Mesenteric fat pad (tissue), 1 donor: ENCODE results near the gene GJC1. TPM values are rescaled to one million over a fixed set of nuclear protein-coding genes. Genes with fewer than 3 reads are reported as not detected.
A peak's percentile ranks its signal among the peaks of the same experiment; 100 is the strongest.
"Not testable (repeated sequence)": the region's sequence is repeated elsewhere in the genome, so short reads cannot be mapped to it uniquely, and the experiment has no call there.

Experiments
- DNase-seq: peaks from one replicate; pipeline ENCODE4 v3.0.0-alpha.2; 2020; ENCODE audit warnings: low spot score
- total RNA-seq: library from RNA; stranded (reverse); fragmentation: NEBNext Ultra II Directional; extraction: Animal tissue kit (Norgen Biotek cat#: 25700); gene quantifications from one replicate; pipeline ENCODE4 v1.2.1, GENCODE V29; 2021
- donor health status: DM: yes; HTN: yes; CAD: no.

The GJC1 gene
- total RNA-seq, 1 donor from 2014 or later, result 17.1 TPM

DNA sequence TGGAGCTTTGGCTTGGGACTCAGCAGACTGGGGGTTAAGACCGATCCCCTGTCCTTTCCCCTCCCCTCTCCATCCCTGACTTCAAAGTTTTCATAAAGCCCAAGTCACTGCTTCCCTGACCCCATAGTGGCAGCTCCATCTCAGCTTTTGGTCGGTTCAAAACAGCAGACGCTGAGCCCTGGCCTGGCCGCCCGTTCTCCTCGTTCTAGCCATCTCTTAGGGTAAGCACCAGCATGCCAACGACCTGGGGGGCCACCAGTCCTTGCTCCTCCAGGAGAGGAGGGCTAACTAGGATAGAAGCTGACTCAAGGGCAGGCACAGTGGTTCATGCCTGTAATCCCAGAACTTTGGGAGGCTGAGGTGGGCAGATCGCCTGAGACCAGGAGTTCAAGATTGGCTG, 16.1 kb upstream of the GJC1 start:
- DNase-seq, result no peak

DNA sequence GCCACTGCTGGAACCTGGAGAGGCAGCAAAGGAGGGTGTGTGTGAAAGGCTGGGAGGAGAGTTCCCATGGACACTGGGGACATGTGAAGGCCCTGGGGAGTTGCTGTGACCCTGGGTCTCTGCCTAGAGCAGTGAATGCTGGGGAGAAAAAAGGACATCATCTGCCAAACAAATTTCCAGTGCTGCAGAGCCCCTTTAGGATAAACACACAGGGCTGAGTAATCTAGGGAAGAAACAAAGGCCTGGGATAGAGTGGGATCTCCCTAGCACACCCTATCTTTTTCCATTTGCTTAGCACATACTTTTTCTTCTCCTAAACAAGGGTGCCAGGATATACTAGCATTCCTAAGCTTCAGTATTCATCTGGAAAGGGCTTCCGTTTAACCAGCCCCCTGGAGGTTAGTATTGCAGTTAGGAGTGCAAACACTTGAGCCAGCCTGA, 14.3 kb upstream of the GJC1 start:
- no peak for DNase-seq

DNA sequence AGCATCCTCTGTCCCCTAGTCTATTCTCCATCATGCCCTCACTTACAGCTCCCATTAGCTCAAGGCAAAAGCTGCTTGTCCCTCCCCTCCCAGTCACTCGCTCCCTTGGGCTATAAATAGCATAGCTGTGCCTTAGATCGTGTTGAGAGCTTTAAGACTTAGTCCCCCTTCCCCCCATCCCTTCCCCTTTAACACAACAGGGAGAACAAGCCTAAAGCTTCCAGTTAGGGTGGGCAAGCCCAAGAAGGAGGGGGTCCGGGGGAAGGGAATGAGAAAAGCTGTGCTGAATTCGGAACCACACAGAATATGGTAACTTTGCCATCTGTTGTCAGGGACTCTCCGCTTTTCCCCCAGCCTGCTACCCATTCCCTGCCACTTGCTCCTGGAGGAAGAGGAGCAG, 12.7 kb upstream of the GJC1 start:
- no peak for DNase-seq

DNA sequence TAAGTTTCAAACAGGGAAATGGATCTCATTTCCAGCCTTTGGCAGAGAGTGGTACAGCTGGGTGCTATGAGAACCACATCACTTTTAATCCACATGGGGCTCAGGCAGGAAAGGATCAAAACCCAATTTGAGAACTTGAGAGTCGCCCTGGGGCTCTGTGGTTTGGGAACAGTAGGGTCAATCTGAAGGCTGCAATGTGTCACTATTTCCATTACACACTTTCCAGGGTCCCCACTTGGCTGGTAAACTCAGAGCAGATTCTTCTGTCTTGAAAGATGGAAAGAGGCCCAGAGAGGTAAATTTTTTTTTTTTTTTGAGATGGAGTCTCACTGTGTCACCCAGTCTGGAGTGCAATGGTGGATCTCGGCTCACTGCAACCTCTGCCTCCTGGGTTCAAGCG, 10.8 kb upstream of the GJC1 start:
- no peak for DNase-seq

DNA sequence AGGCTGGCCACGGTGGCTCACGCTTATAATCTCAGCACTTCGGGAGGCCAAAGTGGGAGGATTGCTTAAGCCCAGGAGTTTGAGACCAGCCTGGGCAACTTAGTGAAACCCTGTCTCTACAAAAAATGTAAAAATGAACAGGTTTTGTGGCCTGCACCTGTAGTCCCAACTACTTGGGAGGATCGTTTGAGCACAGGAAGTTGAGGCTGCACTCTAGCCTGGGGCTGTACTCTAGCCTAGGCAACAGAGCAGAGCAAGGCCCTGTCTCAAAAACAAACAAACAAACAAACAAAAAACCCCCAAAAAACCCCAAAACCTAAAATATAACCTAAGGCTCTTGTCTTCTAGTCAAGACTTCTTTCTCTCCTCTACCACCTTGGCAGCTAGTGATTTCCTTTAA, 10.2 kb upstream of the GJC1 start:
- DNase-seq, result no peak

DNA sequence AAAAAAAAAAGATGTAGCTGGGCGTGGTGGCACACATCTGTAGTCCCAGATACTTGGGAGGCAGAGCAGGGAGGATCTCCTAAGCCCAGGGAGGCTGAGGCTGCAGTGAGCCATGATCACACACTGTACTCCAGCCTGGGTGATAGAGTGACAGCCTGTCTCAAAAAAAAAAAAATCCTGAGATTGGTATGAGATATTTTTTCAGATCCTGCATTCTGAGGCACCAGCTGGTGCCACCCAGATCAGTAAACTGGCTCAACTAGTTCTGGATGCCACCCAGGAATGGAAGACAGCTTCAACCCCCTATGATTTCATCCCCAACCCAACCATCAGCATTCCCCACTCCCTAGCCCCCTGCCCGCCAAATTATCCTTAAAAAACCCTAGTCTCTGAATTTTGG, 7.1 kb upstream of the GJC1 start:
- DNase-seq, result no peak

DNA sequence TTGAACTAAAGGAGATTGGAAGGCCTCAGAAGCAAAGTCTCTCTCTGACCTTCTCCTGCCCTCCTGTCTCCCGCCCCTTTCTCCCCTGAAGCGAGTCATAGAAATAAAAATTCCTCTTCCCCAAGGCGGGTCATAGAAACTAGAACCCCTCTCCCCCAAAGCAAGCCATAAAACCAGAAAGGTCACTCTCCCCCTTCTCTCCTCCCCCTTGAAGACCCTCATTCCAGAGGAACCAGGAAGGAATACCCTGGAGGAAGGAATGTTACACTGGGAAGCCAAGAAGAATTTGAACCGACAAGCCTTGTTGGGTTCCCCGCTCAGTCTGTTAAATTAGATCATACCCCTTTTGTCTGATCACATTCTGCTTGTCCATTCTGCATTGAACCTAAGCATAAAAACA, 2.7 kb upstream of the GJC1 start:
- no peak for DNase-seq

DNA sequence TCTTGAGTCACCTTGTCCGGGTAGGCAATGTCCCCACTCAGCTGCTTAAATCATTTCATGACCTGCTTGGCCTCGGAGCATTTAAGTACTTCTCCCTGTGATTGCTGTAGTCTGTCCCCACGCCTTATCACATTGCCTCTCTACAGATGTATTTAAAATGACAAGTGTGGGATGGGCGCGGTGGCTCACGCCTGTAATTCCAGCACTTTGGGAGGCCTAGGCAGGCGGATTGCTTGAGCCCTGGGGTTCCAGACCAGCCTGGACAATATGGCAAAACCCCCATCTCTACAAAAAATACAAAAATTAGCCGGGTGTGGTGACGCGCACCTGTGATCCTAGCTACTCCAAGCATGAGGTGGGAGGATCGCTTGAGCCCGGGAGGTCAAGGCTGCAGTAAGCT, 1.3 kb upstream of the GJC1 start:
- peak; percentile 16 for DNase-seq

DNA sequence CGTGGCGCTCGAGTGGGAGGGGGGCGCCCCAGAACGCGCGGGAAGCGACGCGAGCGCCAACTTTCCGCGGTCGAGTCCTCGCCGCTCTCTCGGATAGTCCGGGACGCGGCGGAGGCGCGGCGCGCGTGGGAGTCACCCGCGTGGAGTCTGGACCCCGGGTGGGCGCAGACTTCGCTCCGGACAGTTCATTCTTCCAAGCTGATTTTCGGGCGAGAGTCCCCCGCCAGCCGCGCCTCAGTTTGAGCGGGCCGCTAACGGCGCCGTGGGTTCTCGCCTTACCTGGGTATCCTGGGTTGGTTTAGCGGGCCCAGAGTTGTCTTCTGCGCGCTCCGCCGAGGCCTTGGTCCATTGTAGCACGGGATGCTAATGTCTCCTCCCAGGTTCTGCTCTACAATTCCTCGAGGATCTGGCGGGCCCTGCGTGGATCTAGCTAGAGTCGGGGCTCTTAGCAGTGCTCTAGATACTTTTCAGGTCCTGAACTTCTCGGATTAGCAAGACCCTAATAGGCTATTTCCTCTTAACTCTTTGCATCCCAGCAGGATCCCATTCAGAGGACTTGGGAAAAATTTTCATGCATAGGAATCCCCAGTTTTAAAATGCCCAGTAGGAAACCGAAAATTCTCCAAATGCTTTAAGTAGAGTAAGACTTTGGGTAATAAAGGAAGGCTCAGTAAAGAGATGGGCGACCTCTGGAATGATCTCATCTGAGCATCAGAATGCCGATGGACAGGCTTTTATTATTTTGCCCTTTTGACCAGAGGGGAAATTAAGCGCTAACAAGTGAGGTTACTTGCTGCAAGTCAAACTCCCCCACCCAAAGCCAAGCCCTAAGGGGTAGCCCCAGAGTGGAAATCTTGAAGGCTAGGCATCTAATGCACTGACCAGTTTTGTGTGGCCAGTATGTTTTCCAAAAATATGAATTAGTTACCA, 537 bp upstream of the GJC1 start:
- DNase-seq, result peak; percentile 89

DNA sequence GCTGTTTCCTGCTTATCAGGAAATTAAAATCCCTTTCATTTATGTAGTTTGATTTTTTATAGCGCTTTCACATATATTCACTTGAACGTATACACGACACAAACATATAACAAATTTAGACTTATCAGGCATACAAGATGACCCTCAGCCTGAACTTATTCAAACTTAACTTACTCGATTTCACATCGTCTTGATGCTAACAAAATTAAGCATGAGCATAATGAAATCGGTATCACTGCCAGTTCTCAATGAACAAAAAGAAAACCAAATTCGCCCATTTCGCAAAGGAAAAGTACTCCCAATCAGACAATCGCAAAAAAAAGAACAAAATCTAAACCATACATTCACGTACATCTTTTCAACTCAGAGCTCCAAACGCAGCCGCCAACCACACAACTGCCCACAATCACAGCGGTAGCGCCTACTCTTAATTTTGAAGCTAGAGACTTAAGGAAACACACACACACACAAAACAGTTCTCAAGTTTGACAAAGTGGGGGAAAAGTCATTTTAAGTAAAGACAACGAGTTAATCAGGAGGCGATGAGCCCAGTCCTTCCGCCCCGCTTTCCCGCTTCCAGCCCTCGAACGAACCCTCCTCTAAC, 1.1 kb downstream of the GJC1 start:
- peak; percentile 74 for DNase-seq

DNA sequence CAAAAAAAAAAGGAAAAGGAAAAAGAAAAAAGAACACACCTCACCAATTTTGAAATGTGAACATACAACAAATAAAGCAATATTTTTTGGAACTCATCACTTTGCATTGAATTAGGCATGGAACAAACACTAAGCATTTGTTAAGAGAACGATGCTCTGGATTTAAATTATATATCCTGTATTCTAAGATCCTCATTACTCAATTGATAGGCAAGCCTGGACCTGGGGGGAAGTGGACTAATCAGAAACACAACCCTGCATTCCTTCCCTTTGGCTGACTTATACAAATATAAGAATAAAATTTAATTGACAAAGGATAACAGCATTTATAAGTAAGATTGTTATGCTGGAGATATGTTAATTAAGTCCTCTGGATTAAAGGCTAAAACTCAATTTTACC, 2.2 kb downstream of the GJC1 start:
- DNase-seq, result no peak

DNA sequence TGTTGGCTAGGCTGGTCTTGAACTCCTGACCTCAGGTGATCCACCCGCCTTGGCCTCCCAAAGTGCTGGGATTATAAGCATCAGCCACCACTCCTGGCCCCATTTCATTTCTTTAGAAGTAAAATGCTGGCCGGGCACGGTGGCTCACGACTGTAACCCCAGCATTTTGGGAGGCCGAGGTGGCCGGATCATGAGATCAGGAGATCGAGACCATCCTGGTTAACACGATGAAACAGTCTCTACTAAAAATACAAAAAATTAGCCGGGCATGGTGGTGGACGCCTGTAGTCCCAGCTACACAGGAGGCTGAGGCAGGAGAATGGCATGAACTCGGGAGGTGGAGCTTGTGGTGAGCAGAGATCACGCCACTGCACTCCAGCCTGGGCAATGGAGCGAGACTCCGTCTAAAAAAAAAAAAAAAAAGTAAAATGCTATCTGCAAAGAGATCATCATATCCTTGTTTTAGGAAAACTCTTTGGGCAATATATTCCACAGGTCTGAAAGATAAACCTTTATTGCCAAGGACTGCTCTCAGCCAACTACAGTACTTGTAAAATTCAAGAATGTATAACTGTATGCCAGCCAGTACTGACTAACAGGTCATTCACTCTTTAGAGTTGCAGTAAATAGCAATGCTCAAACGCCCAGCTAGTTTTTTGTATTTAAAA, 3.8 kb downstream of the GJC1 start:
- DNase-seq, result peak; percentile 62

DNA sequence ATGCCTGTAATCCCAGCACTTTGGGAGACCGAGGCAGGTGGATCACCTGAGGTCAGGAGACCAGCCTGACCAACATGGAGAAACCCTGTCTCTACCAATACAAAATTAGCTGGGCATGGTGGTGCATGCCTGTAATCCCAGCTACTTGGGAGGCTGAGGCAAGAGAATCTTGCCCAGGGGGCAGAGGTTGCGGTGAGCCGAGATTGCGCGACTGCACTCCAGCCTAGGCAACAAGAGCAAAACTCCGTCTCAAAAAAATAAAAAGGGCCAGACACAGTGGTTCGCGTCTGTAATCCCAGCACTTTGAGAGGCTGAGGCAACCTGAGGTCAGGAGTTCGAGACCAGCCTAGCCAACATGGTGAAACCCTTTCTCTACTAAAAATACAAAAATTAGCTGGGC, 4.9 kb downstream of the GJC1 start:
- peak; percentile 41 for DNase-seq

DNA sequence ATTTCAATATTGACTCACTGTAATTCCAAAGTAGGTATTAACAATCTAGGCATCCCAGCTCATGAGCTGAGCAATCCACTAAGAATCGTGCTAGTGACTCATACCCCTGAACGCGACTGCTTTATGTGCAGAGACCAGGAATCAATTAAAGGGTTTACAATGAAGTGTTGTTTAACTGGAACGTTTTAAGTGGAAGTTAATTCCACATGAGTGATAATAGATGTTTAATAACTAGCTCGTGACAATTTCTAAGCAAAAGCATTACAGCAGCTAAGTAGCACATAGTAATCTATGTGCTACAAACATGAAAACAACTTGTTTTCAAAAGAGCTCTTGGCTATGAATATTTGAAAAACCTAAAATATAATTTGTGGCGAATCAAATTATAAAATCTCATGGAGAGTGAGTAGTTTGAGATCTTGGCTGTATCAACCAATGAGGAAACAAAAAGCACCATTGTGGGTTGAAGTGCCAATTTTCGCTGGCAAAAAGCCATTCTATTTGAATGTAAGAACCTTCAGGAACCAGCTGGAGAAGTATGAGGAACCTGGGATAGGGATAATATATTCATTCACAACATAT, 9.4 kb downstream of the GJC1 start:
- DNase-seq, result no peak

DNA sequence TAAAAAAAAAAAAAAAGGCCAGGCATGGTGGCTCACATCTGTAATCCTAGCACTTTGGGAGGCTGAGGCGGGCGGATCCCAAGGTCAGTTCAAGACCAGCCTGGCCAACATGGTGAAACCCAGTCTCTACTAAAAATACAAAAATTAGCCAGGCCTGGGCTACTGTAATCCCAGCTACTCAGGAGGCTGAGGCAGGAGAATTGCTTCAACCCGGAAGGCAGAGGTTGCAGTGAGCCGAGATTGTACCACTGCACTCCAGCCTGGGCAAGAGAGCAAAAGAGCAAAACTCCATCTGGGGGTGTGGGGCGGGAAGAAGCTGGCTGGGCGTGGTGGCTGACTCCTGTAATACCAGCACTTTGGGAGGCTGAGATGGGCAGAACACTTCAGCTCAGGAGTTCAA, 11.6 kb downstream of the GJC1 start:
- not testable (repeated sequence) for DNase-seq

DNA sequence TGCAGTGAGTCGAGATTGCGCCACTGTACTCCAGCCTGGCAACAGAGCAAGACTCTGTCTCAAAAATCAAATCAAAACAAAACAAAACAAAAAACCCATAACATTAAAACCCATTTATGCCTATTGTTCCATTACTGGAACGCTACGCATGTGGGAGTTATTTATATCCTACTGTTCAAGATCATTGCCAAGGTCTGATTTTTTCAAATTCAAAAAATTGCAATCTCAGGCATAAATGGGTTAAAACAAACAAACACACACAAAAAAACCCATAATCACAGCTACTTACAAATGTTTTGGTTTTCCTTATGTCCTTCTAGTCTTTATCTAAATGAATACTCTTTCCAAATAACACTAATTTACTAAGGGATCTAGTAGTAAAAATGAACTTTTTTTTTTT, 17.8 kb downstream of the GJC1 start:
- DNase-seq, result no peak

DNA sequence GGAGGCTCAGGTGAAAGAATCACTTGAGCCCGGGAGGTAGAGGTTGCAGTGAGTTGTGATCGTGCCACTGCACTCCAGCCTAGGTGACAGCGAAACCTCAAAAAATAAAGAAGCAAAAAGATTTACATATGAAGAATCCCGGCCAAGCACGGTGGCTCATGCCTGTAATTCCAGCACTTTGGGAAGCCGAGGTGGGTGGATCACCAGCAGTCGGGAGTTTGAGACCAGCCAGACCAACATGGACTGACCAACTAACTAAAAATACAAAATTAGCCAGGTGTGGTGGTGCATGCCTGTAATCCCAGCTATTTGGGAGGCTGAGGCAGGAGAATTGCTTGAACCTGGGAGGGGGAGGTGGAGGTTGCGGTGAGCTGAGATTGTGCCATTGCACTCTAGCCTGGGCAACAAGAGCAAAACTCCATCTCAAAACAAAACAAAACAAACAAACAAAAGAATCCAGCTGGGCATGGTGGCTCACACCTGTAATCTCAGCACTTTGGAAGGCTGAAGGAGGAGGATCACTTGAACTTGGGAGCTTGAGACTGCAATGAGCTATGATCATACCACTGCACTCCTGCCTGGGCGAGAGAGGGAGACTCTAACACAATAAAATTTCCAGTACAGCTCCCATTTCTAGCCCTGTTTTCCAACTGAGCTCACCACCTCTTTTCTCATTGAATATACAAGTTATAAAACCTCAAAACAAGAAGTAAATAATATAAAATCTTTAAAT, 21.3 kb downstream of the GJC1 start:
- DNase-seq, result not testable (repeated sequence)

DNA sequence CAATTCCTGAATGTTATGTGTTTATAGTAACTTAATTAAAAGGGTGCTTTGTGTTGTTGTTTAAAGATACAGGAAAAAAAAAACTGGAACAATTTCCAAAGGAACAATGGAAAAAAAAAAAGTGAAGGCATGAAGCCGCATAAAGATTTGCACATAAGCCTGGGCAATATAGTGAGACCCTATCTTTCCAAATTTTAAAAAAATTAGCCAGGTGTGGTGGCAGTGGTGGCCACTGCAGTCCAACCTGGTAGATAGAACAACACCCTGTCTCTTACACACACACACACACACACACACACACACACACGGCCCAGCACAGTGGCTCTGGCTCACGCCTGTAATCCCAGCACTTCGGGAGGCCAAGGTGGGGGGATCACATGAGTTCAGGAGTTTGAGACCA, 21.9 kb downstream of the GJC1 start:
- no peak for DNase-seq

DNA sequence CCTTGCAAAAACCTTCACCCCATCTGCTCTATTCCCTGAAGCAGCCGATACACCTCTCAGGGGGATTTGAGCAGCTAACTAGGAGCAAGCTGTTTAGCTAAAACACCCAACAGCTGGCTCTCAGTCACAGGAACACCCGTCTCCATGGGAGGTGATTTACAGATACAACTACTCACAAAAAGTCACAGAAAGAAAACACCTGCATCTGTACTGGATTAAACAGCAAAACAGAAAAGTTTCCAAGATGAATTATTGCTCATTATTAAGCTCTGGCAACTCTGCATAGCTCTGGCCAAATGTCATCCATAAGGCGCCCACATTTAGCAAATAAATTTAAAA, 22.3 kb downstream of the GJC1 start:
- DNase-seq, result no peak

DNA sequence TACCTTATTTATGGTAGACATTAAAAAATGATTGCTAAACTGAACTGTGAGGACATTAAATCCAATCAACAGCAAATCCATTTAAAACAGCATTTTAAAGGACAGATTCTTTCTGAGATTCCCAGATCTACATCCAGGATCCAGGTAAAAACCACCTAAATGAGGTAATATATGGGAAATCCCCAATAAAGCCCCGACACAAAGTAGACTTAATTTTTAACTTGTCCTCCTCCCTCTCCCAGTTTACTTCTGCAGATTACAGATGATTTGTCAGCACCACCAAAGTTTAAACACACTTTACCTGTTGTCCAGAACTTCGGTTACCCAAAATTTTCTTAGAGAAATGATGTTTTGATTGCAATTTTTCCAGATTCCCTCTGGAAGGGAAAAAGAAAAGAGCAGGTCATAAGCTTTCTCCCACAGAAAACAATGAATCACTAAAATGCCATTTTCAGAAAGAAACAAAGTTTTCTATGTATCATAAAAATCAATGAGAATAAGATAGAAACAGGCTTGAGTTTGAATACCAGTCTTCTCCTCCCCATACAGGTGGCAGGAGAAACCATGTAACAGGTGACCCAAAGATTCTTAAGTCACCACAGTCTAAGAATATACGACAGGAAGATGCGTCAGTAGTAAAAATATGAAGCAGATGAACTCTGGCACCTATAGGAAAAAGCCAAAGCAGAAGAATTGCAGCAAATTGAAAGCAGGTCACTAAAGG, 22.8 kb downstream of the GJC1 start:
- DNase-seq, result no peak
